IgD-negative memory B cell (primary cell): ENCODE data around the gene TMEM182. TPM values are rescaled to one million over a fixed set of nuclear protein-coding genes. Genes with fewer than 3 reads are reported as not detected.

Experiments used
- H3K27ac Mint-ChIP-seq, 3 donors: one replicate each; pipeline ENCODE4 v1.8.0; 2020 to 2022; ENCODE audit warnings: mild to moderate bottlenecking in 3 of 3, mixed read lengths in 3 of 3, moderate library complexity in 1 of 3
- H3K27me3 Mint-ChIP-seq: one replicate; pipeline ENCODE4 v1.8.0; 2021; ENCODE audit warnings: mixed read lengths
- H3K36me3 Mint-ChIP-seq: one replicate; pipeline ENCODE4 v1.8.0; 2020; ENCODE audit warnings: mild to moderate bottlenecking, mixed read lengths
- H3K4me1 Mint-ChIP-seq, 3 donors: one replicate each; pipeline ENCODE4 v1.8.0; 2020 to 2022; ENCODE audit warnings: mixed read lengths in 3 of 3, mild to moderate bottlenecking in 1 of 3
- H3K4me3 Mint-ChIP-seq, 4 donors: one replicate each; pipeline ENCODE4 v1.8.0; 2020 to 2022; ENCODE audit warnings: mild to moderate bottlenecking in 4 of 4, mixed read lengths in 4 of 4, moderate library complexity in 3 of 4
- H3K9me3 Mint-ChIP-seq, 3 donors: one replicate each; pipeline ENCODE4 v1.8.0; 2020 to 2021; ENCODE audit warnings: mixed read lengths in 3 of 3, mild to moderate bottlenecking in 1 of 3
- polyA plus RNA-seq: library from polyadenylated mRNA; unstranded; fragments of 300-500 nt; fragmentation: Illumina TruSeq; gene quantifications from one replicate; pipeline ENCODE4 v1.2.3, GENCODE V29; 2021

TMEM182 gene
- polyA plus RNA-seq, 1 donor from 2014 or later, result 8.9 TPM

- Mint-ChIP-seq H3K4me3 (no peak overlapping the region), H3K9me3 (no peaks in the 10 kb centered on the region), H3K36me3 (no peaks in the 10 kb centered on the region), H3K27ac (no peak overlapping the region), H3K27me3 (no peaks in the 10 kb centered on the region), H3K4me1 (peaks cover 6 to 18% (median 9%) of the 10 kb centered on the region in 3 donors)
Observed at GRCh38 chr2:102753563-102754159, 8.2 kb upstream of the TMEM182 start.

DNA sequence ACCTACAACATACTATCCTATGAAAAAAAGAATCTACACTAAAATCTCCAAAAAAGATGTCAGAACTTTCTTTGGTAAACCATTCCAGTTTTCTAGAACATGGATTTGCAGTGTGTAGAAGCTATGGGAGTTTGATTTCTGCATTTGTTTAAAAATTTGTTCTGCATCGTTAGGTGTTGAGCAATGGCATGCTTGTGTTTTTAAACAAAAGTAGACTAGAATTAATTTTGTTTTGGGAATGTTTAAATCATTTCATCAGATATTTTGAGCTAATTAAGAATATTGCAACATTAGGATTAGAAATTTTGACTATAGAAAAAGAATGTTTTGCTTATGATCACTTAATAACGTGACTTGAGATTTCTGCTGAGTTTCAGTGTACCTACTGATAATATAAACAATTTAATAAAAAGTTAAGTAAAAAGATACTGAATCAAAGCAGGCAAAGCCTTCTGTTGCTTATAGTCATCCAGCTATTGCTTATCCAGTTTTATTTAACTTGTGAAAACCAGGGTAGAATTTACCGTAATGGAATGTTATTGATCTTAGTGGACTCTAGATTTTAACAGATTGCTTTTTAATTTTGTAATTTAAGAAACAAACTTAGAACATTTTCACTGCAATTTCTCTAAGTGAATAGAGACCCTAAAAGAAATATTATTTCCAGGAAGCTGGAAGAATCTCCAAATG lies 7.2 kb upstream of the TMEM182 start:
- no peaks in the 10 kb centered on the region for H3K27me3 Mint-ChIP-seq
- H3K4me1 Mint-ChIP-seq, result peaks cover 6 to 18% (median 9%) of the 10 kb centered on the region in 3 donors
- H3K4me3 Mint-ChIP-seq, result no peak overlapping the region
- no peak overlapping the region for H3K27ac Mint-ChIP-seq
- no peaks in the 10 kb centered on the region for H3K9me3 Mint-ChIP-seq
- no peaks in the 10 kb centered on the region for H3K36me3 Mint-ChIP-seq

GRCh38 chr2:102755284-102755683 lies 6.5 kb upstream of the TMEM182 start:
- Mint-ChIP-seq H3K27me3 (no peaks in the 10 kb centered on the region), H3K4me3 (no peak overlapping the region)

DNA sequence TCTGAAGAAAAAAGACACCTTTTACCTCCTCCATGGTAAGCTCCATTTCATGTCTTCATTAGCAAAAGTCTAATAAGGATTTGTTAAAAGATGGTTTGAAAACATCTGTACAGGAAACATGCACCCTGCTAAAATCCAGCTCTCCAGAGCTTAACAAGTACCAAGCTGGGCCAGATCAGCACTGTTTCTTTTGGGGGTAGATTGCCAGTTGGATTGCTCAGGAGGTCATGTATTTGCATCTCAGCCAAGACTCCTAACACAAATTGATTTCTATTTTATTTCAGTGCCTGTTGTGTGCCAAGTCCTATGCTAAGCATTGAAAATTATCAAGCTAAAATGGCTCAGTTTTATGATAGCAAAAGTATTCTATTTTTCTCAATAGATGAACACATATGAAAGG lies 3.4 kb upstream of the TMEM182 start:
- Mint-ChIP-seq H3K36me3 (peaks cover 4% of the 10 kb centered on the region), H3K27me3 (no peaks in the 10 kb centered on the region), H3K4me3 (no peak overlapping the region), H3K4me1 (peaks cover 0 to 8% (median 6%) of the 10 kb centered on the region in 3 donors), H3K27ac (no peak overlapping the region), H3K9me3 (no peaks in the 10 kb centered on the region)

More at GRCh38 chr2:102755284-102755683, 6.5 kb upstream of the TMEM182 start:
- no peaks in the 10 kb centered on the region for H3K36me3 Mint-ChIP-seq
- H3K9me3 Mint-ChIP-seq, result no peaks in the 10 kb centered on the region
- H3K27ac Mint-ChIP-seq, result no peak overlapping the region
- peaks cover 2 to 13% (median 6%) of the 10 kb centered on the region in 3 donors for H3K4me1 Mint-ChIP-seq

DNA sequence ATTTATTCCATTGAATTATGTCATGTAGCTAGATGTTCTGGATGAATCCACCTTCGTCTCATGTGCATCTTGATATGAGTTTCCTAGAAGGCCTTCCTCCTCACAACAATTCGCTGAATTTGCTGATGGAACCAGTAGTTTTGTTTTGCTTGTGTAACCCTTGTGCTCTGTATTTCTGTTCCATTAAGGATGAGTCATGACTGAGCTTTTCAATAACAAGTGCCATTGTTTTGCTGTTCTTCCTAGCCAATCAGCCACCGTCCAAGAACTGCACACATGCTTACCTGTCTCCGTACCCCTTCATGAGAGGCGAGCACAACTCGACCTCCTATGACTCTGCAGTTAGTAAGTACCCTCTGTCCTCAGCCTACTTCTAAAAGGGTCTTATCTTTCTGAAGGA lies 2.3 kb downstream of the TMEM182 start:
- H3K27ac Mint-ChIP-seq, result peak overlapping the region in 1 of 3 donors; percentile 64
- no peaks in the 10 kb centered on the region for H3K9me3 Mint-ChIP-seq

GRCh38 chr2:102765061-102765460 lies 3.2 kb downstream of the TMEM182 start:
- no peaks in the 10 kb centered on the region for H3K27me3 Mint-ChIP-seq
- H3K9me3 Mint-ChIP-seq, result no peaks in the 10 kb centered on the region
- H3K36me3 Mint-ChIP-seq, result peaks cover 14% of the 10 kb centered on the region
- H3K27ac Mint-ChIP-seq, result no peak overlapping the region
- H3K4me1 Mint-ChIP-seq, result peaks cover 0 to 8% (median 0%) of the 10 kb centered on the region in 3 donors
- no peak overlapping the region for H3K4me3 Mint-ChIP-seq

More for the DNA sequence above, 2.3 kb downstream of the TMEM182 start:
- peaks cover 14% of the 10 kb centered on the region for H3K36me3 Mint-ChIP-seq
- peaks cover 0 to 8% (median 0%) of the 10 kb centered on the region in 3 donors for H3K4me1 Mint-ChIP-seq
- no peaks in the 10 kb centered on the region for H3K27me3 Mint-ChIP-seq
- no peak overlapping the region for H3K4me3 Mint-ChIP-seq

GRCh38 chr2:102768253-102768652 lies 6.4 kb downstream of the TMEM182 start:
- Mint-ChIP-seq H3K27me3 (no peaks in the 10 kb centered on the region), H3K4me1 (no peaks in the 10 kb centered on the region), H3K4me3 (no peak overlapping the region), H3K36me3 (peaks cover 14% of the 10 kb centered on the region), H3K27ac (no peak overlapping the region), H3K9me3 (no peaks in the 10 kb centered on the region)

DNA sequence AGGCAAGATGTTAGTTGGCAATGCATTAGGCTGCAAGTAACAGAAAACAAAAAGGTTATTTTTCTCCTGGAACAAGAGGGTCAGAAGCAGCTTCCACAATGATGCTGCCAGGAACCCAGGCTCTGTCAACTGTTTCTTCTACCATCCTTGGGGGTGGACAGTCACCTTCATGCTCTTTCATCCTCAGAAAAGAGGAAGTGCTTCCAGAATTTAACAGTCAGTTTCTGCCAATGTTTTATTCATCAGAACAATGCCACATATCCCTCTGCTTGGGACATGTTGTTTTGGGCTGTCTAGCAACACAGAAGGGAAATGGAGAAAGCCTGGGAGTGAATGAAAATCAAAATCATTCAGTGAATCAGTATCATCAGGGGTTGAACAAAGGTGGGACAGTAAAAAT lies 7.1 kb downstream of the TMEM182 start:
- H3K36me3 Mint-ChIP-seq, result peaks cover 14% of the 10 kb centered on the region
- no peaks in the 10 kb centered on the region for H3K27me3 Mint-ChIP-seq
- no peak overlapping the region for H3K27ac Mint-ChIP-seq
- H3K9me3 Mint-ChIP-seq, result no peaks in the 10 kb centered on the region
- H3K4me3 Mint-ChIP-seq, result no peak overlapping the region
- no peaks in the 10 kb centered on the region for H3K4me1 Mint-ChIP-seq

- peaks cover 12% of the 10 kb centered on the region for H3K36me3 Mint-ChIP-seq
- H3K9me3 Mint-ChIP-seq, result no peaks in the 10 kb centered on the region
- no peak overlapping the region for H3K4me3 Mint-ChIP-seq
- no peaks in the 10 kb centered on the region for H3K4me1 Mint-ChIP-seq
- no peak overlapping the region for H3K27ac Mint-ChIP-seq
- no peaks in the 10 kb centered on the region for H3K27me3 Mint-ChIP-seq
Observed at GRCh38 chr2:102770506-102770905, 8.7 kb downstream of the TMEM182 start.

- Mint-ChIP-seq H3K27ac (no peak overlapping the region), H3K4me3 (no peak overlapping the region), H3K36me3 (peaks cover 15% of the 10 kb centered on the region), H3K27me3 (no peaks in the 10 kb centered on the region), H3K9me3 (no peaks in the 10 kb centered on the region), H3K4me1 (no peaks in the 10 kb centered on the region)
Observed at GRCh38 chr2:102771114-102771513, 9.3 kb downstream of the TMEM182 start.

- H3K36me3 Mint-ChIP-seq, result peaks cover 22% of the 10 kb centered on the region
- no peak overlapping the region for H3K4me3 Mint-ChIP-seq
- H3K9me3 Mint-ChIP-seq, result peaks cover 0 to 2% (median 0%) of the 10 kb centered on the region in 3 donors
- no peaks in the 10 kb centered on the region for H3K27me3 Mint-ChIP-seq
- no peak overlapping the region for H3K27ac Mint-ChIP-seq
- no peaks in the 10 kb centered on the region for H3K4me1 Mint-ChIP-seq
Observed at GRCh38 chr2:102772659-102773058, 10.8 kb downstream of the TMEM182 start.

DNA sequence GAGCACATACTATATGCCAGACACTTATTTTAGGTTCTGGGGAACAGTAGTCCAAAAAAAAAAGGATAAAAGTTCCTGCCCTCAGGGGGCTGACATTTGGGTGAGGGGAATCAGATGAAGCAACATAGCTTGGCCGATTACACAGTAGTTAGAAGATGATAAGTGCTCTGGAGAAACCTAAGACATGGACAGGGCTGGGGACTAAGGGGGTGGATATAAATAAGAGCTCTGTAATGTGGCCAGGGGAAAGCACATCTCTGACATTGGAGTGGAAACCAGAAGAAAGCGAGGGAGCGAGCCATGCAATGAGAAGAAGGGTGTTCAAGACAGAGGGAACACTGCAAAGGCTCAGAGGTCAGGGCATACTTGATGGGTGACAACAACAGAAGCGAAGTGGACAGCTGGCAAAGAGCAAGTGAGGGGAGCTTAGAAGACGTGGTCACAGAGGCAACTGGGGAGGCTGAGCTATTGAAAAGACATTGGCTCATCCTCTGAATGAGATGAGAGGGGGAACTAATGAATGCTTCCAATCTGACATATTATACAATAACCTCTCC lies 11.4 kb downstream of the TMEM182 start:
- Mint-ChIP-seq H3K4me1 (no peaks in the 10 kb centered on the region), H3K36me3 (peaks cover 17% of the 10 kb centered on the region), H3K9me3 (peaks cover 0 to 2% (median 0%) of the 10 kb centered on the region in 3 donors), H3K4me3 (no peak overlapping the region), H3K27ac (no peak overlapping the region), H3K27me3 (no peaks in the 10 kb centered on the region)

DNA sequence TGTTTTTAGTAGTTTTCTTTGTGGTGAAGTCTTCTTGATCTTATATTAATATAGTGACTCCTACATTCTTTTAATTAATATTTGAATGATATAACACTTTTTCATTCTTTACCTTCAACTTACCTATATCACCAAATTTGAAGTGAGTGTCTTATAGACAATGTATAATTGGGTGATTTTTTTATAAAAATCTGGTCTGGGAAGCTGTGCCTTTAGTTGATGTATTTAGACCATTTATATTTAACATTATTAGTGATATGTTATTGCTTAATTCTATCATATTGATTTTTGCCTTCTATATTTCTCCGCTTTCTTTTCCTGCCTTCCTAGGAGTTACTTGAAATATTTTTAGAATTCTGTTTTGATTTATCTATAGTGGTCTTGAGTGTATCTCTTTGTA lies 16.4 kb downstream of the TMEM182 start:
- Mint-ChIP-seq H3K9me3 (peaks cover 0 to 3% (median 0%) of the 10 kb centered on the region in 3 donors), H3K4me1 (no peaks in the 10 kb centered on the region), H3K36me3 (peaks cover 12% of the 10 kb centered on the region), H3K4me3 (no peak overlapping the region), H3K27ac (no peak overlapping the region), H3K27me3 (no peaks in the 10 kb centered on the region)

- Mint-ChIP-seq H3K4me1 (no peaks in the 10 kb centered on the region), H3K4me3 (no peak overlapping the region), H3K27ac (no peak overlapping the region), H3K9me3 (peaks cover 0 to 3% (median 0%) of the 10 kb centered on the region in 3 donors), H3K27me3 (no peaks in the 10 kb centered on the region), H3K36me3 (peaks cover 20% of the 10 kb centered on the region)
Observed at GRCh38 chr2:102780467-102780866, 18.6 kb downstream of the TMEM182 start.

- no peaks in the 10 kb centered on the region for H3K4me1 Mint-ChIP-seq
- H3K36me3 Mint-ChIP-seq, result peaks cover 16% of the 10 kb centered on the region
- no peak overlapping the region for H3K4me3 Mint-ChIP-seq
- no peaks in the 10 kb centered on the region for H3K27me3 Mint-ChIP-seq
- H3K9me3 Mint-ChIP-seq, result peaks cover 0 to 1% (median 0%) of the 10 kb centered on the region in 3 donors
- H3K27ac Mint-ChIP-seq, result peak overlapping the region in 1 of 3 donors; percentile 29
Observed at GRCh38 chr2:102782187-102782586, 20.4 kb downstream of the TMEM182 start.
